Activated naive CD4-positive, alpha-beta T cell treated with anti-CD3 and anti-CD28 coated beads for 36 hours (primary cell): Measurements from ENCODE around the gene PARP15. TPM values are rescaled to one million over a fixed set of nuclear protein-coding genes. Genes with fewer than 3 reads are reported as not detected.

Experiments
- CTCF ChIA-PET: fragments of 350-600 bp; sonication (Branson Sonifier 250); formaldehyde crosslinking; loops from one replicate; lab custom pipeline; 2021; ENCODE audit warnings: antibody characterized with exemption; lab: Charles Lee
- DNase-seq: peaks from one replicate; pipeline ENCODE4 v3.0.0-alpha.2; 2020
- H3K27ac Mint-ChIP-seq: one replicate; pipeline ENCODE4 v1.8.0; 2021; ENCODE audit warnings: mild to moderate bottlenecking, mixed read lengths
- H3K27me3 Mint-ChIP-seq: one replicate; pipeline ENCODE4 v1.8.0; 2021; ENCODE audit warnings: low read depth, mixed read lengths
- H3K36me3 Mint-ChIP-seq: one replicate; pipeline ENCODE4 v1.8.0; 2021; ENCODE audit warnings: low read depth, mixed read lengths
- H3K4me1 Mint-ChIP-seq: one replicate; pipeline ENCODE4 v1.8.0; 2021; ENCODE audit warnings: low read depth, mixed read lengths
- H3K4me3 Mint-ChIP-seq: one replicate; pipeline ENCODE4 v1.8.0; 2021; ENCODE audit warnings: mild to moderate bottlenecking, moderate library complexity, mixed read lengths
- H3K9me3 Mint-ChIP-seq: one replicate; pipeline ENCODE4 v1.8.0; 2021; ENCODE audit warnings: mixed read lengths
- intact Hi-C: fragments of 100-400 bp; cut with micrococcal nuclease; formaldehyde crosslinking; loops from one replicate; pipeline ENCODE4 v1.15.1; 2023
- total RNA-seq, 2 experiments: library from RNA; stranded (reverse); gene quantifications; one replicate each; pipeline ENCODE4 v1.2.3, GENCODE V29; 2021

The PARP15 gene
- total RNA-seq, 2 experiments from 2014 or later, result 3.6 to 5.1 TPM

- intact Hi-C loops, result no loop called here
- Mint-ChIP-seq H3K4me1 (peaks cover 11% of the 10 kb centered on the region), H3K27me3 (no peaks in the 10 kb centered on the region), H3K27ac (no peak overlapping the region), H3K9me3 (no peaks in the 10 kb centered on the region), H3K36me3 (peaks cover 4% of the 10 kb centered on the region), H3K4me3 (no peak overlapping the region)
- CTCF ChIA-PET, result interaction anchor here (2.1 kb wide), 1 partner anchor 85 kb away, joined by 5 read pairs; no protein-coding TSS in a partner anchor
- no peak for DNase-seq
Observed at GRCh38 chr3:122594025-122594424, 16.6 kb downstream of the PARP15 start.

GRCh38 chr3:122598151-122598550 is 20.7 kb downstream of the PARP15 start:
- no peak for DNase-seq
- Mint-ChIP-seq H3K4me1 (peaks cover 4% of the 10 kb centered on the region), H3K4me3 (no peak overlapping the region), H3K36me3 (peaks cover 4% of the 10 kb centered on the region), H3K27me3 (no peaks in the 10 kb centered on the region), H3K27ac (no peak overlapping the region), H3K9me3 (no peaks in the 10 kb centered on the region)
- intact Hi-C loops, result no loop called here
- CTCF ChIA-PET, result no interaction called here

- Mint-ChIP-seq H3K4me1 (peaks cover 4% of the 10 kb centered on the region), H3K27ac (no peak overlapping the region), H3K36me3 (peaks cover 4% of the 10 kb centered on the region), H3K27me3 (no peaks in the 10 kb centered on the region), H3K9me3 (no peaks in the 10 kb centered on the region), H3K4me3 (no peak overlapping the region)
- DNase-seq, result no peak
- intact Hi-C loops, result no loop called here
- CTCF ChIA-PET, result no interaction called here
Observed at GRCh38 chr3:122598556-122598955, 21.1 kb downstream of the PARP15 start.

GRCh38 chr3:122602011-122602710 is 24.7 kb downstream of the PARP15 start:
- Mint-ChIP-seq H3K9me3 (no peaks in the 10 kb centered on the region), H3K36me3 (no peaks in the 10 kb centered on the region), H3K27ac (no peak overlapping the region), H3K4me1 (peaks cover 11% of the 10 kb centered on the region), H3K4me3 (no peak overlapping the region), H3K27me3 (no peaks in the 10 kb centered on the region)
- no peak for DNase-seq
- intact Hi-C loops, result no loop called here
- CTCF ChIA-PET, result no interaction called here

GRCh38 chr3:122603056-122603455 is 25.6 kb downstream of the PARP15 start:
- H3K4me1 Mint-ChIP-seq, result peaks cover 11% of the 10 kb centered on the region
- no peaks in the 10 kb centered on the region for H3K9me3 Mint-ChIP-seq
- H3K36me3 Mint-ChIP-seq, result no peaks in the 10 kb centered on the region
- H3K4me3 Mint-ChIP-seq, result no peak overlapping the region
- no peaks in the 10 kb centered on the region for H3K27me3 Mint-ChIP-seq
- H3K27ac Mint-ChIP-seq, result no peak overlapping the region
- intact Hi-C loops, result no loop called here
- no peak for DNase-seq
- CTCF ChIA-PET, result no interaction called here

GRCh38 chr3:122606330-122606729 is 28.9 kb downstream of the PARP15 start:
- H3K9me3 Mint-ChIP-seq, result peaks cover 8% of the 10 kb centered on the region
- no peaks in the 10 kb centered on the region for H3K27me3 Mint-ChIP-seq
- H3K36me3 Mint-ChIP-seq, result peaks cover 12% of the 10 kb centered on the region
- CTCF ChIA-PET, result no interaction called here
- no peak overlapping the region for H3K27ac Mint-ChIP-seq
- H3K4me1 Mint-ChIP-seq, result peaks cover 29% of the 10 kb centered on the region
- intact Hi-C loops, result no loop called here
- DNase-seq, result no peak
- no peak overlapping the region for H3K4me3 Mint-ChIP-seq

- H3K4me3 Mint-ChIP-seq, result no peak overlapping the region
- H3K36me3 Mint-ChIP-seq, result peaks cover 26% of the 10 kb centered on the region
- no peaks in the 10 kb centered on the region for H3K27me3 Mint-ChIP-seq
- peak overlapping the region; percentile 90 for H3K27ac Mint-ChIP-seq
- CTCF ChIA-PET, result interaction anchor here (0.8 kb wide), 1 partner anchor 48 kb away, joined by 3 read pairs; no protein-coding TSS in a partner anchor
- DNase-seq, result no peak
- intact Hi-C loops, result no loop called here
- H3K4me1 Mint-ChIP-seq, result peaks cover 27% of the 10 kb centered on the region
- H3K9me3 Mint-ChIP-seq, result peaks cover 8% of the 10 kb centered on the region
Observed at GRCh38 chr3:122608916-122609315, 31.5 kb downstream of the PARP15 start.

GRCh38 chr3:122609798-122610559 is 32.5 kb downstream of the PARP15 start:
- Mint-ChIP-seq H3K9me3 (peaks cover 8% of the 10 kb centered on the region), H3K27me3 (no peaks in the 10 kb centered on the region), H3K4me1 (peaks cover 24% of the 10 kb centered on the region), H3K27ac (peak overlapping the region; percentile 90), H3K4me3 (peak overlapping the region; percentile 40), H3K36me3 (peaks cover 26% of the 10 kb centered on the region)
- intact Hi-C loops, result loop anchor here (1.0 to 2.0 kb wide), 13 partner anchors 23 to 591 kb away; partner anchors contain the start of genes DTX3L, KPNA1, PARP9 and SEC22A
- peak; percentile 51 for DNase-seq
- CTCF ChIA-PET, result interaction anchor here (0.9 to 1.0 kb wide), 3 partner anchors 11 to 70 kb away, joined by 4 read pairs; no protein-coding TSS in a partner anchor

- intact Hi-C loops, result no loop called here
- CTCF ChIA-PET, result interaction anchor here (0.7 kb wide), 1 partner anchor 76 kb away, joined by 3 read pairs; no protein-coding TSS in a partner anchor
- no peak for DNase-seq
- no peak overlapping the region for H3K4me3 Mint-ChIP-seq
- peaks cover 8% of the 10 kb centered on the region for H3K9me3 Mint-ChIP-seq
- peaks cover 35% of the 10 kb centered on the region for H3K36me3 Mint-ChIP-seq
- no peaks in the 10 kb centered on the region for H3K27me3 Mint-ChIP-seq
- peaks cover 22% of the 10 kb centered on the region for H3K4me1 Mint-ChIP-seq
- H3K27ac Mint-ChIP-seq, result no peak overlapping the region
Observed at GRCh38 chr3:122612696-122613095, 35.2 kb downstream of the PARP15 start.

GRCh38 chr3:122615303-122615702 is 37.9 kb downstream of the PARP15 start:
- peaks cover 6% of the 10 kb centered on the region for H3K4me1 Mint-ChIP-seq
- no peak for DNase-seq
- H3K9me3 Mint-ChIP-seq, result peaks cover 7% of the 10 kb centered on the region
- peaks cover 37% of the 10 kb centered on the region for H3K36me3 Mint-ChIP-seq
- H3K27me3 Mint-ChIP-seq, result no peaks in the 10 kb centered on the region
- no peak overlapping the region for H3K4me3 Mint-ChIP-seq
- intact Hi-C loops, result no loop called here
- H3K27ac Mint-ChIP-seq, result no peak overlapping the region
- CTCF ChIA-PET, result no interaction called here

GRCh38 chr3:122618614-122619013 is 41.2 kb downstream of the PARP15 start:
- intact Hi-C loops, result no loop called here
- no peak for DNase-seq
- Mint-ChIP-seq H3K27me3 (no peaks in the 10 kb centered on the region), H3K9me3 (no peaks in the 10 kb centered on the region), H3K4me3 (no peak overlapping the region), H3K36me3 (peaks cover 29% of the 10 kb centered on the region), H3K27ac (no peak overlapping the region), H3K4me1 (no peaks in the 10 kb centered on the region)
- CTCF ChIA-PET, result interaction anchor here (0.7 to 2.3 kb wide), 4 partner anchors 10 to 21 kb away, joined by 3 to 9 read pairs (median 3); no protein-coding TSS in a partner anchor

- CTCF ChIA-PET, result interaction anchor here (0.7 to 2.3 kb wide), 4 partner anchors 10 to 21 kb away, joined by 3 to 9 read pairs (median 3); no protein-coding TSS in a partner anchor
- H3K27ac Mint-ChIP-seq, result no peak overlapping the region
Observed at GRCh38 chr3:122619040-122619439, 41.6 kb downstream of the PARP15 start.

More at GRCh38 chr3:122619040-122619439, 41.6 kb downstream of the PARP15 start:
- Mint-ChIP-seq H3K9me3 (no peaks in the 10 kb centered on the region), H3K27me3 (no peaks in the 10 kb centered on the region), H3K36me3 (peaks cover 30% of the 10 kb centered on the region), H3K4me3 (no peak overlapping the region), H3K4me1 (no peaks in the 10 kb centered on the region)
- no peak for DNase-seq
- intact Hi-C loops, result no loop called here
